ENCODE data around the gene SH3RF2. TPM values are rescaled to one million over a fixed set of nuclear protein-coding genes. Genes with fewer than 3 reads are reported as not detected.
"Not testable (repeated sequence)": the region's sequence is repeated elsewhere in the genome, so short reads cannot be mapped to it uniquely, and the experiment has no call there.

Gene SH3RF2
- polyA plus RNA-seq, 3 donors = not detected

GRCh38 chr5:145887976-145888574, 48.3 kb upstream of the SH3RF2 start:
- TF ChIP-seq CTCF (IDR thresholded peaks at IDR 0.05) = no peak
- no peak overlapping the region for H3K9ac ChIP-seq (ENCODE audit: insufficient read depth, low read length, poor library complexity, severe bottlenecking)
- H3K4me2 ChIP-seq (replicated peaks; ENCODE audit: extremely low read depth, low read length, poor library complexity, severe bottlenecking) = no peak overlapping the region
- H3K4me3 ChIP-seq (replicated peaks in 1 of 3; ENCODE audit: low read depth in 2 of 3, low read length in 3 of 3) = no peak overlapping the region
- H3K4me1 ChIP-seq (ENCODE audit: control insufficient read depth in 1 of 2, insufficient read depth in 2 of 2, low read length in 2 of 2) = no peaks in the 10 kb centered on the region
- no peak for DNase-seq
- WGBS (ENCODE audit: insufficient coverage) = no CpG with 5 or more reads among the region's 5 CpGs
- Mint-ChIP-seq H3K27ac (no peak overlapping the region), H3K9me3 (peaks cover 0 to 18% (median 6%) of the 10 kb centered on the region in 7 donors), H3K4me3 (no peak overlapping the region), H3K36me3 (no peaks in the 10 kb centered on the region), H3K27me3 (ENCODE audit: low read depth in 3 of 3) (peaks cover 1 to 6% (median 3%) of the 10 kb centered on the region in 3 donors), H3K4me1 (no peaks in the 10 kb centered on the region)
- H3K27ac ChIP-seq (ENCODE audit: low read depth in 1 of 2, low read length in 2 of 2) = no peak overlapping the region
- H3K36me3 ChIP-seq (replicated peaks in 1 of 2; ENCODE audit: control insufficient read depth in 1 of 2, insufficient read depth in 2 of 2, low read length in 2 of 2) = no peaks in the 10 kb centered on the region
- no peaks in the 10 kb centered on the region for H4K20me1 ChIP-seq (ENCODE audit: insufficient read depth, low read length)
- no peaks in the 10 kb centered on the region for H3K79me2 ChIP-seq (ENCODE audit: insufficient read depth, low read length)
- H3K27me3 ChIP-seq (ENCODE audit: control insufficient read depth in 2 of 2, insufficient read depth in 2 of 2, low read length in 2 of 2) = no peaks in the 10 kb centered on the region
- no peak overlapping the region for H2AFZ ChIP-seq (ENCODE audit: insufficient read depth, low read depth, low read length, poor library complexity, severe bottlenecking)
- intact Hi-C loops (cut with micrococcal nuclease) = no loop called here
- H3K9me3 ChIP-seq (replicated peaks in 1 of 2; ENCODE audit: control insufficient read depth in 1 of 2, insufficient read depth in 1 of 2, low read length in 2 of 2) = no peaks in the 10 kb centered on the region

GRCh38 chr5:145889611-145890010, 46.8 kb upstream of the SH3RF2 start:
- peaks cover 0 to 18% (median 6%) of the 10 kb centered on the region in 7 donors for H3K9me3 Mint-ChIP-seq

GRCh38 chr5:145891378-145891777, 45.0 kb upstream of the SH3RF2 start:
- H3K27me3 Mint-ChIP-seq (ENCODE audit: low read depth in 3 of 3); H3K27ac ChIP-seq (ENCODE audit: low read depth in 1 of 2, low read length in 2 of 2); H3K4me3 ChIP-seq (replicated peaks in 1 of 3; ENCODE audit: low read depth in 2 of 3, low read length in 3 of 3); H3K79me2 ChIP-seq (ENCODE audit: insufficient read depth, low read length); H3K4me1 Mint-ChIP-seq; DNase-seq; intact Hi-C loops (cut with micrococcal nuclease); H3K27me3 ChIP-seq (ENCODE audit: control insufficient read depth in 2 of 2, insufficient read depth in 2 of 2, low read length in 2 of 2); H2AFZ ChIP-seq (ENCODE audit: insufficient read depth, low read depth, low read length, poor library complexity, severe bottlenecking); H3K4me1 ChIP-seq (ENCODE audit: control insufficient read depth in 1 of 2, insufficient read depth in 2 of 2, low read length in 2 of 2); H3K9ac ChIP-seq (ENCODE audit: insufficient read depth, low read length, poor library complexity, severe bottlenecking); H3K9me3 ChIP-seq (replicated peaks in 1 of 2; ENCODE audit: control insufficient read depth in 1 of 2, insufficient read depth in 1 of 2, low read length in 2 of 2); H3K4me3 Mint-ChIP-seq; H3K36me3 ChIP-seq (replicated peaks in 1 of 2; ENCODE audit: control insufficient read depth in 1 of 2, insufficient read depth in 2 of 2, low read length in 2 of 2); H3K4me2 ChIP-seq (replicated peaks; ENCODE audit: extremely low read depth, low read length, poor library complexity, severe bottlenecking); H3K36me3 Mint-ChIP-seq; H4K20me1 ChIP-seq (ENCODE audit: insufficient read depth, low read length); H3K27ac Mint-ChIP-seq: not testable (repeated sequence)
- H3K9me3 Mint-ChIP-seq = peaks cover 0 to 18% (median 6%) of the 10 kb centered on the region in 7 donors
- WGBS (ENCODE audit: insufficient coverage) = 93% methylated on average over 5 of the region's 10 CpGs

More at GRCh38 chr5:145889611-145890010, 46.8 kb upstream of the SH3RF2 start:
- no peaks in the 10 kb centered on the region for H3K9me3 ChIP-seq (replicated peaks in 1 of 2; ENCODE audit: control insufficient read depth in 1 of 2, insufficient read depth in 1 of 2, low read length in 2 of 2)
- no peaks in the 10 kb centered on the region for H3K79me2 ChIP-seq (ENCODE audit: insufficient read depth, low read length)
- H3K36me3 ChIP-seq (replicated peaks in 1 of 2; ENCODE audit: control insufficient read depth in 1 of 2, insufficient read depth in 2 of 2, low read length in 2 of 2) = no peaks in the 10 kb centered on the region
- 100% methylated on average over 1 of the region's 2 CpGs for WGBS (ENCODE audit: insufficient coverage)
- no peak overlapping the region for H3K27ac ChIP-seq (ENCODE audit: low read depth in 1 of 2, low read length in 2 of 2)
- Mint-ChIP-seq H3K27me3 (ENCODE audit: low read depth in 3 of 3) (peaks cover 3 to 6% (median 4%) of the 10 kb centered on the region in 3 donors), H3K4me3 (no peak overlapping the region), H3K4me1 (no peaks in the 10 kb centered on the region), H3K36me3 (no peaks in the 10 kb centered on the region), H3K27ac (no peak overlapping the region)
- intact Hi-C loops (cut with micrococcal nuclease) = no loop called here
- DNase-seq = no peak
- no peaks in the 10 kb centered on the region for H4K20me1 ChIP-seq (ENCODE audit: insufficient read depth, low read length)
- no peaks in the 10 kb centered on the region for H3K4me1 ChIP-seq (ENCODE audit: control insufficient read depth in 1 of 2, insufficient read depth in 2 of 2, low read length in 2 of 2)
- no peak overlapping the region for H3K4me3 ChIP-seq (replicated peaks in 1 of 3; ENCODE audit: low read depth in 2 of 3, low read length in 3 of 3)
- TF ChIP-seq CTCF (IDR thresholded peaks at IDR 0.05) = no peak
- no peak overlapping the region for H2AFZ ChIP-seq (ENCODE audit: insufficient read depth, low read depth, low read length, poor library complexity, severe bottlenecking)
- no peak overlapping the region for H3K9ac ChIP-seq (ENCODE audit: insufficient read depth, low read length, poor library complexity, severe bottlenecking)
- no peak overlapping the region for H3K4me2 ChIP-seq (replicated peaks; ENCODE audit: extremely low read depth, low read length, poor library complexity, severe bottlenecking)
- H3K27me3 ChIP-seq (ENCODE audit: control insufficient read depth in 2 of 2, insufficient read depth in 2 of 2, low read length in 2 of 2) = no peaks in the 10 kb centered on the region

All from CD14-positive monocyte (primary cell).